GM13976 (cell line): ENCODE measurements around the gene WNT4.

ENCODE experiments used
- DNase-seq: peaks from one replicate; pipeline ENCODE4 v3.0.0; 2012; ENCODE audit warnings: low spot score
- CTCF ChIP-seq: IDR thresholded peaks from 2 replicates; pipeline ENCODE4 v1.5.1; 2012; ENCODE audit warnings: borderline replicate concordance, mild to moderate bottlenecking; ENCODE audit not compliant: insufficient read depth; ENCODE audit errors: extremely low read depth, missing control alignments, control extremely low read depth
- in situ Hi-C: fragments of 300-500 bp; cut with MboI; formaldehyde crosslinking; loops from one replicate; pipeline ENCODE4 v1.12.0; 2022; ENCODE audit warnings: low sequenced_read_pairs, mixed read lengths, inconsistent platforms; ENCODE audit not compliant: unreplicated experiment

Gene WNT4

GRCh38 chr1:22155517-22155916, 12.6 kb upstream of the WNT4 start:
- in situ Hi-C loops, result no loop called here
- no peak for TF ChIP-seq CTCF

GRCh38 chr1:22154626-22155025, 11.7 kb upstream of the WNT4 start:
- no peak for TF ChIP-seq CTCF
- in situ Hi-C loops, result no loop called here
- DNase-seq, result no peak

More at GRCh38 chr1:22155517-22155916, 12.6 kb upstream of the WNT4 start:
- DNase-seq, result no peak

GRCh38 chr1:22153660-22154437, 11.0 kb upstream of the WNT4 start:
- in situ Hi-C loops, result no loop called here
- no peak for TF ChIP-seq CTCF
- no peak for DNase-seq

- in situ Hi-C loops, result no loop called here
- TF ChIP-seq CTCF, result no peak
- DNase-seq, result no peak
Measured at GRCh38 chr1:22150923-22151322, 8.0 kb upstream of the WNT4 start.

GRCh38 chr1:22142315-22143064, 407 bp downstream of the WNT4 start:
- no peak for TF ChIP-seq CTCF
- DNase-seq, result peak; percentile 64
- in situ Hi-C loops, result loop anchor here (25.0 kb wide), 1 partner anchor 495 kb away; the partner anchor contains the start of genes C1QA and C1QC

GRCh38 chr1:22141554-22142314, 1.2 kb downstream of the WNT4 start:
- no peak for DNase-seq
- in situ Hi-C loops, result loop anchor here (25.0 kb wide), 1 partner anchor 496 kb away; the partner anchor contains the start of genes C1QA and C1QC
- no peak for TF ChIP-seq CTCF
